ENCODE results near the gene FOXA1.

FOXA1 gene

DNA sequence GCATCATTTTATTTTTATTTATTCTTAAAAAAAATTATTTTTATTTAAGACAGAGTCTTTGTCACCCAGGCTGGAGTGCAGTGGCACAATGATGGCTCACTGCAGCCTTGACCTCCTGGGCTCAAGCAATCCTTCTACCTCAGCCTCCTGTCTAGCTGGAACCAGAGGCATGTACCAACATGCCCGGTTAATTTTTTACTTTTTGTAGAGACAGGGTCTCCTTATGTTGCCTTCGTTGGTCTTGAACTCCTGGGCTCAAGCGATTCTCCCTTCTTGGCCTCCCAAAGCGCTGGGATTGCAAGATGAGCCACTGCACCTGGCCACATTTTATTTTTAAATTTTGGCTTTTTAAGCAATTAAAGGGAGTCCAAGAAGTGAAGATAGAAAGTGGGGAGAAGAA is 21.8 kb upstream of the FOXA1 start:
- FAIRE-seq: no peak
- no peak for DNase-seq (ENCODE audit: insufficient read length, low spot score)
- TF ChIP-seq POLR2A (IDR thresholded peaks at IDR 0.05; ENCODE audit: low read depth, low read length): no peak

DNA sequence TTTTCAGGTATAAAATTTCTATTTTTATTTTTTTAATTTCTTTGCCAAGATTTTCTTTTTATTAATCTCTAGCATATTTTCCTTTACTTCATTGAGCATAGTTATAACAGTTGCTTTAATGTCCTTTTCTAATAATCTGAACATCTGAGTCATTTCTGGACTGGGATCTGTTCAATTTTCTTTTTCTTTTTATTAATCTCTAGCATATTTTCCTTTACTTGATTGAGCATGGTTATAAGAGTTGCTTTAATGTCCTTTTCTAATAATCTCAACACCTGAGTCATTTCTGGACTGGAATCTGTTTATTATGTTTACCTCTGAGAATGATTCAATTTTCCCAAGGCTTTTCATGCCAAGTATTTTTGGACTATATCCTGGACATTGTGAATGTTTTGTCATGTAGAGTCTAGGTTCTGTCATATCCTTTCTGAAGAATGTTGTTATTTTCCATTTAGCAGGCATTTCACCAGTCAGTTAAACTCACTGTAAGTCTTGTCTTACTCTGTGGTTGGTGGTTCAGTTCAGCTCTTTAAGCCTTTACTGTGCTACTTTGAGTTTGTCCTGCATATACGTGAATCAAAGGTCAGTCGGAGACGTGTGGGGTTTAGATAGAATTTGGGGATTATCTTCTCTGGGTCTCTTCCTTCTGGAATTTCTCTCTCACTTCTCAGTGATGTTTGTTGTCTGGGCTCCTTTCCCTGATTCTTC is 20.7 kb upstream of the FOXA1 start:
- no peak for FAIRE-seq
- no peak for DNase-seq (ENCODE audit: insufficient read length, low spot score)
- no peak for TF ChIP-seq POLR2A (IDR thresholded peaks at IDR 0.05; ENCODE audit: low read depth, low read length)

- FAIRE-seq: no peak
- DNase-seq (ENCODE audit: insufficient read length, low spot score): no peak
- TF ChIP-seq POLR2A (IDR thresholded peaks at IDR 0.05; ENCODE audit: low read depth, low read length): no peak
Observed at GRCh38 chr14:37610945-37611523, 16.0 kb upstream of the FOXA1 start.

- no peak for FAIRE-seq
- DNase-seq (ENCODE audit: insufficient read length, low spot score): no peak
- TF ChIP-seq POLR2A (IDR thresholded peaks at IDR 0.05; ENCODE audit: low read depth, low read length): no peak
Observed at GRCh38 chr14:37608649-37609048, 13.6 kb upstream of the FOXA1 start.

DNA sequence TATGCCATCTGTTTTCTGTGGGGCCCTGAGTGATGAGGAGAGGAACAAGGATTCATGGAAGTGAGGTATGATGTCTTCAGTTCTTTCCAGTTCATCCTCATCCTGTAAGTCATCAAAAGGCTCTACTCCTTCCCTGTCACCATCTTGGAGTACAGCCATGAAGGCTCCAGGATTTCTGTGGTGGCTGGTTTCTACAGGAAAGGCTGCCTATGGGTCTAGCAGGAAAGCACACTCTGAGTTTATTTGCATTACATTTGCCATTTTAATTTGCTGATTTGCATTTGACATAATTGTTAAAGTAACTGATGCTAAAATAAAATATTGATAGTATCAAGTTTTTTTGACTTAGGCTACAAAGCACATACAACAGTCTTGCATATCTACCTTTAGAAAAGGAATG is 11.6 kb upstream of the FOXA1 start:
- DNase-seq (ENCODE audit: insufficient read length, low spot score): no peak
- TF ChIP-seq POLR2A (IDR thresholded peaks at IDR 0.05; ENCODE audit: low read depth, low read length): no peak
- no peak for FAIRE-seq

GRCh38 chr14:37603688-37604251 is 8.7 kb upstream of the FOXA1 start:
- DNase-seq (ENCODE audit: insufficient read length, low spot score) (no peak), FAIRE-seq (no peak)
- no peak for TF ChIP-seq POLR2A (IDR thresholded peaks at IDR 0.05; ENCODE audit: low read depth, low read length)

DNA sequence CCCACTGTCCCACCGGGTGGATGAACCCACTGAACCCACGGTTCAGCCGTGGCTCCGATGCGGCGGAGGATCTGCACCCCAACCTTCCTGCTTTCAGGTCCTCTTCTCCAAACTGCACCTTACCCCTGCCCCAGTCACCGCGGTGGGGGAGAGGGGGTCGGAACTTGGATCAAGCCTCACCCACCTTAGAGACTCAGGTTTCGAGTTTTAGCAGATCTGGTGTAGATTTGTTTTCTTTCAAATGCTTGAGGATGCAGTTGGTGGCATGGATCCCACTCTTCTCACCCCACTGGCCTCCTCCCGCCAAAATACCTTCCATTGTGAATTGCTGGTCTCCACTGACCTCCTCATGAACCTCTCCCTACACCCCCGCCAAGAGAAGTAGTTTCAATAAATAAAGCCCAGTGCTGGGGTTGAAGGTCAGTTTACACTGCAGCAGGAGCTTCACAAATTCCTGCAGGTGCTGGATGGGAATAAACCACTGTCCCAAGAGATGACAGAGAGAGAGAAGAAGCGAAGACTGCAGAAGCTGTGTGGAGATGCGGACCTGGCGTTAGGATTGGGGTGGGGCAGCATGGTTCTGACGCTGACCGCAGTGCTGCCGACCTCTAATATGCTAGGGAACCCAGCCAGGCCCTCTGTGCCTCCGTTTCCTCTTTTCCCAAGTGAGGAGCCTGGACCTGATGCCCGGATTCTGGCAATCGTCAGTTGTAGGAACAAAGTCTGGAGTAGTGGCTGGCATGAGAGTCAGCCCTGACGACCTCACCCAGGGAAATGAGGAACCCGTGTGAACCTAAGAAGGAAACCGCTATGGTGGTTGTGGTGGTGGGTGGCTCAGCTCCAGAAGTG is 7.8 kb upstream of the FOXA1 start:
- TF ChIP-seq POLR2A (IDR thresholded peaks at IDR 0.05; ENCODE audit: low read depth, low read length): no peak
- DNase-seq (ENCODE audit: insufficient read length, low spot score) (no peak), FAIRE-seq (no peak)

GRCh38 chr14:37601865-37602264 is 6.8 kb upstream of the FOXA1 start:
- TF ChIP-seq POLR2A (IDR thresholded peaks at IDR 0.05; ENCODE audit: low read depth, low read length): no peak
- FAIRE-seq: no peak
- DNase-seq (ENCODE audit: insufficient read length, low spot score): no peak

DNA sequence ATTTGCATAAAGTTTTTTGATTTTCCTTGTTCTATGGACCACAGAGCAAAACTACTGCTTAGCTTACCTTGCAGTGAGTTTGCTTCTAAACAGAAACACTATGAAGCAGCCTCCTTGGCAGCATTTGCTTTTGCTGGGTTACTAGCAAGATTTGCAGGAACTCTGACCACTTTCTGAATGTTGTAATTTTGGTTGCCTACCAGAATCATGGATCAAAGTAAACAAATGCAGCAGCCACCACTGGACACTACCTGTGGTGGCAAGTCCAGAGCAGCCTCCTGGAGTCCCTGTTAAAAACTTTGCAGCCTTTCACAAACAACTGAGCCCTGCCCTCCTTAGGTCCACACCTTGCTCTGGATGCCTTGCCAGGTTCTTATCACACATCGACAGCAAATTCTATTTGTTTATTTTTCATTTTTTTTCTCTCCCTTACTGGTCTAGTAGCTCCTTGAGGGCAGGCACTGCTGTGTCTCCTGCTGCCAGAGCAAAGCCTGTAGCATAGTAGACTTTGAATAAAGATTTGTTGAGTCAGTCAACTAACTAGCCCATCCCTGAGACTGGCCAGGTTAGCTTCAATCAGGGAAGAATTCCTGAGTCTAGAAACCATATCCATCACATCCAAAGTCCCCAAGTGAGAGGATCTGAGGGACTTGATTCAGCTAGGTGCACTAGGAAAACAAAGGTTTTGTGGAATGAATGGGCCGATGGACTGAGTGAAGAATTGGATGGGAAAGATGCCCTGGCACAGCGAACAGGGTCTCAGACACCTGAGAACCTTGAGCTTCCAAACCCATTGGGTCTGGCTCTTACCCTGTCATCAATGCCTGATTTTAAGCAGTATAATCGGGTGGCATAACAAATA is 6.1 kb upstream of the FOXA1 start:
- no peak for FAIRE-seq
- DNase-seq (ENCODE audit: insufficient read length, low spot score): no peak
- no peak for TF ChIP-seq POLR2A (IDR thresholded peaks at IDR 0.05; ENCODE audit: low read depth, low read length)

- no peak for TF ChIP-seq POLR2A (IDR thresholded peaks at IDR 0.05; ENCODE audit: low read depth, low read length)
Observed at GRCh38 chr14:37599507-37600368, 4.7 kb upstream of the FOXA1 start.

DNA sequence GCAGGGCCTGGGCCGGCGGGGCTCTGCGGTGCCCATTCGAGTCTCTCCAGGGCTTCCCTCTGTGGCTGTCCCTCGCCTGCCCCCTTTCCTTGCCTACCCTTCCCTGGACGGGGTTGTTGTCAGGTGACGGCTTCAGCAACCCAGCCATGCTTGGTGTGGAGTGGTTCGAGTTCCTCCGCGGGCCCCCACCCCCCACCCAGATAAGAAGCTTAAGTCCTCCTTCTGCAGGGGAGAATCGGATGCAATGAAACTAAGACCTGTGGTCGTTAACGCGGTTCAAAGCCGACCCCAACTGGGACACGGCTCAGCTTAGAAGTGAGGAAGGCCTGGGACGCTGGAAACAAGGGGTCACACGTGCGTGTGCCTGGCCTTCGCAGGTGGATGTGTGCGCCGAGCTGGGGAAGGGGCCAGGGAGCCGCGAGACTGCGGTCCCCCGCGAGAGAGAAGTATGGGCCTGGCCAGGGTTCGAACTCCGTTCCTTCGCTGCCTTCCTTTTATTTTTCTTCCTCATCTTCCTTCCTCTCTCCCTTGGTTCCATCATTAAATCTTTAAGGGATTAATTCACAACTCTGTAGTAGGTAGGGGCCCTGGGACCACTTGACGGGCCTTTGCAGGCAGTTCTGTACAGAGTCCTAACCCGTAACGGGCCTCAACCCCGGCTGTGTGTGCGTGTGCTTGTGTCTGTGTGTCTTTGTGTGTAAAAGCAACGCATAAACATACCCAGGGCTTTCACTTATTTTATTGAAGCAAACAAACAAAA is 3.9 kb upstream of the FOXA1 start:
- TF ChIP-seq POLR2A (IDR thresholded peaks at IDR 0.05; ENCODE audit: low read depth, low read length): no peak
- FAIRE-seq: no peak
- no peak for DNase-seq (ENCODE audit: insufficient read length, low spot score)

More at GRCh38 chr14:37599507-37600368, 4.7 kb upstream of the FOXA1 start:
- no peak for FAIRE-seq
- no peak for DNase-seq (ENCODE audit: insufficient read length, low spot score)
